HG03066 (cell line): Measurements from ENCODE around the gene HELB.
A peak's percentile ranks its signal among the peaks of the same experiment; 100 is the strongest.

Experiments
- ATAC-seq: cut with Tn5 transposase; IDR thresholded peaks from one replicate; pipeline ENCODE4 v1.9.1; 2021; ENCODE audit warnings: low read depth; ENCODE audit not compliant: unreplicated experiment

HELB gene

DNA sequence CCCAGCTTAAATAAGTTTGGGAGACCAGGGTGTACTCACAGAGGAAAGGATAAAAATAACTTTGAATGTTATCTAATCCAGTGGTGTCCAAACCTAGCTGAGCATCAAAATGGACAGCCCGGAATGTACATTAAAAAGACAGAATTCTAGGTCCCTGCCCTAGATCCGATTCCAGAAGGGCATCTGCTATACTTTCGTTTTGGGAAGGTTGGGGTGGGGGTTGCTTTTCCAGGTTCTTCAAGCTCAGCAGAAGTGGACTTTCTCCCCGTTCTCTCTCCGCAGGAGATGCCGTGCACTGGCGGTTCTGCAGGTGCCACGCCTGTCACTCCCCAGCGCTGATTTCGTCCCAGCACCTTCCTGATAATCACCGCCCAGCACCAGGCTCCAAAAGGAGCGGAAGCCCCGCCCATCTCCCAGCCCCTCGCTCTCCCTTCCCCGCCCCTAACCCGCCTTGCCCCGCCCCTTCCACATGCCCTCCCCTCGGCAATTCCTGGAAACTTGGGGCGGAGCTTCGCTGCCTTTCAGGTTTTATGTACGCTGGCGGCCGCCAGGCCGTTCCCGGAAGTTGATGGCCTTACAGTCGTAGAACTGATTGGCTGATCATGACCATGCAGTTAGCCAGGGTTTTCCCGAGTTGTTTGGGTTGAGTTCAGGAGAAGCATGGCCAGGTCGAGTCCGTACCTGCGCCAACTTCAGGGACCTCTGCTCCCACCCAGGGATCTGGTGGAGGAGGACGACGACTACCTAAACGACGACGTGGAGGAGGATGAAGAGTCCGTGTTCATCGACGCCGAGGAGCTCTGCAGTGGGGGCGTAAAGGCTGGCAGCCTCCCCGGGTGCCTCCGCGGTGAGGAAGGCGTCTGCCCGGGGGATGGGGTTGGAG lies at the start of gene HELB:
TSS of gene HELB (plus strand) at position 550 of the 883 bp plus-strand sequence. CDS start at position 661, 111 bp downstream.
- peak; percentile 87 for ATAC-seq

DNA sequence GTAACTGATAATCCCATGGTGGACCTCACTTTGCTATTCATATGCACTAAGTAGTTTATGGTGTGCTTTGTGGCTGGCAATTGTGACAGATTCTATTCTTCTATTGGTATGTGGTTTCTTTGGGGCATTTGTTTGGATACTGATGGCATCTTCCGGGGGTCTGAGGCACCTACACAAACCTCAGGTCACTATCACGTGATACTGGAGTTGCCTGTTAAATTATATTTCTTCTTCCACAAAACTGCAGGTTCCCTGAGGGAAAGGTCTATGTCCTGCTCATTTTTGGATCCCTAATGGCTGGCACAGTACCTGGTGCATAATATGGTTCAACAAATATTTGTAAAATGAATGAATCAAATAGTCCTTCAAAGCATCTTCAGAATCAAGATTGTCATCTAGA lies 49.5 kb upstream of the HELB start:
- ATAC-seq = no peak

DNA sequence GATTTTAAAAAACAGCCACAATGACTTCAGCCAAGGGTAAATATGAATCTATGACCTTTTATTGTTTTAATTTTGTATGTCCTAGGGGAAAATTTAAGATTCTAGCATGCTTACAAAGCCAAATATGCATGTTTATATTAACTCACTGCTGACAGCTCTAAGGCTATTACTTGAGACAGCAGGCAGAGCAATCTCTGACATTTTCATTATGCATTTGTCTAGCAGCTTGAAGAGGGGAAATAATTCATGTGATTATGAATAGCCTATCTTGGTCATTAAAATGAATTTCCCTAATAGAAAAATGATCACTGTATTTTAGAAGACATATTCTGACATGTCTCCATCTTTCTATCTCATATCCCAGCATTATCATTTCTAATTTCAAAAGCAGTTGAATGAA lies 46.6 kb upstream of the HELB start:
- ATAC-seq = no peak

DNA sequence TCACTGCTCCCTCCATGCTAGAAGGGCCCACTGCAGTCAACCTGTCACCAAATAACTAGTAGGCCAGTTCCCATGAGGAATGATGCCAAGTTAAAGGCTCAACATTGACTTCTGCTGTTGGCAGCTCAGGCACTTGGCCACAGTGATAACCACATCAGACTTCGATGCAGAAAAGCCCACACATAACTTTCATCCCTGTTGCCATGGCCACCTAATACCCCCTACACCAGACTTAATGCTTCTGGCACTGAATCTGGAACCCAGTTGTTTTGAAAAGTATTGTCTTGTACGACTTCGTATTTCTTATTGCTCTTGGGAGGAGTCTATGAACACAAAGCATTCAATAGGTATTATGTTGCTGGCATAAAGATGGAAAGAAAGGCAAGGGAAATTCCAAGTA lies 44.3 kb upstream of the HELB start:
- no peak for ATAC-seq

DNA sequence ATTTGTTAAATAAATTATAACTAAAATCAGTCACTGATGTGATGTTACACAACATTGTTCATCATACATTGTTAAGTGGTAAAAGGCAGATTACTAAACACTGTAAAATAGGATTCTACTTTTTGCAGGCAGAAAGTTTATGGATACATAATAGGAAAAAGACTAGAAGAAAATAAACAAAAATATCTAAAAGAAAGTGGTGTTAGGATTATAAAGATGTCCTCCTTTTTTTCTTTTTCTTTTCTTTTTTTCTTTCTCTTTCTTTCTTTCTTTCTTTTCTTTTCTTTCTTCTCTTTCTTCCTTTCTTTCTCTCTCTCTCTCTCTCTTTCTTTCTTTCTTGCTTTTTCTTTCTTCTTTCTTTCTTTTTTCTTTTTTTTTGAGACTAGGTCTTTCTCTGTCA lies 39.6 kb upstream of the HELB start:
- no peak for ATAC-seq

DNA sequence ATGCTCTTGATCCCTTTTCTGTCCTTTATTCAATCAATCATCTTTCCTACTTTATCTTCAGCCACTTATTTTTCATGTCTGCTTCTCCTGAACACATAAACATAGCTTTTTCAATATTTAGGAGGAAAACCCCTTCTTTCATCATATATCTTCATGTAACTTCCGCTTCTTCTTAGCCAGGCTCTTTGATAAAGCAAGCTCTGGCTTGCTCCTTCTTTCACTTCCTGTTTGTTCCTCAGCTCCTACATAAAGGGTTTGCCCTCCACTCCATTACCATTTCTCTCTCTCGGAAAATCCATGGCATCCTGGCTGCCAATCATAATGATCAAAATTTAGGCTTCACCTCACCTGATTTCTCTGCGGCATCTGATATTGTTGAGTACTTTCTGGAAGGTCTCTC lies 33.7 kb upstream of the HELB start:
- ATAC-seq = no peak

DNA sequence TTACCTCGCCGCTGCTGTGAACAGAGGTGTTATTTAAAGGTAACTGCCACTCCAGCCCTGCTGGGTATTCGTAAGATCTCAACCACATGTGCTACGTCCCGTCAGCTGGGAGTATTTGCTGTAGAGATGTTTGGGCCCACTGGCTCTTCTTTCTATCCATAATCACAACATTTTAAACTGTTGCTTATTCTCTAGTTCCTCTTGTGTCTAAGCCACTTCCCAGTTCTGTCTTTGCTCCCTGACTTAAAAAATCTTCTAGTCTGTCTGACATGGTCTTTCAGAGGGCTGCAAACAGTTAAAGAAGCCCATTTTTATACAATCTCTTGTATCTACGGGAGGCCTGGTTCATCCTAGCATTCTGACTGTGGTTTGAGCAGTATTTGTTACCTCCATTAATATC lies 33.2 kb upstream of the HELB start:
- ATAC-seq = no peak

DNA sequence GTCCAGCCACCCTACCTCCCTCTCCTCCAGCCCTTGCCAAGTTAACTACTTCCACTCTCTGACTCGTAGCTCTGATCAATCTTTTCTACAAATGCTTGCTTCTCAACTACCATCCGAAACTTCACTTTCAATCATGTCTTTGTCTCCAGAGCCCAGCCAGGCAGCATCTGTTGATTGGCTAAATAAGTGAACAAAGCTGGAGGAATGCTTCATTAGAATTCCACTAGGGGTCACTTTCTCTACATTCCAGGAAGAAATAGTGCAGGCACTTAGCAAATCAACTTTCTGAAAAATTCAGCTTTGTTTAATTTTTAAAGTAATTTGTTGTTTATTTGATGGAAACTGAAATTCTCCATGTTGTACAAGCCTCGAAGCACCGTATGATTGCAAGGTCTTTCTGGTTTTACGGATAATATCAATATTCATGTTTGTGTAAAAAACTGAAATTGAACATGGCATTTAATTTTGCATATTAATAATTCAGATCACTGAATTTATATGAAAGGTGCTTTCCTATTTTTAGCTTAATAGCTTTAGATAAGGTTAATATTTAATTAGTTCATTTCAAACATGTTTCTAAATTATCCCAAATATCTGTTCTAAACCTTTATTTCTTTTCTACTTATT lies 32.4 kb upstream of the HELB start:
- ATAC-seq = peak; percentile 76

DNA sequence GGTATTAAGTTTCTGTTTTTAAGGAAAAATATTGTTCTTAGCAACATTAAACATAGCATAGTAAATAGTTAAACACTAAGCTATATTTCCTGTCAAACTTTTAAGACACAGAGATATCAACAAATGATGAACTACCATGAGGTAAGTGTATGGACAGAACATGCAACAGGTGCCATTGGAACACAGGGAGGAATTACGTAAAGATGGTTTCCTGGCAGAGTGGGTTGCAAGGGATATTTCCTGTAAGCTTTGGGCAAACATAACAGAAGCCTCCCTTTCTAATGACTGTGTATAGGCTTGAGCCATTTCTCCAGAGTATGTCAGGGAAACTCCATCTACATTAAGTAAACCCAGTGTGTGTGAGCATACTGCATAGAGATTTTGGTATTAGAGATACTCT lies 31.7 kb upstream of the HELB start:
- no peak for ATAC-seq

DNA sequence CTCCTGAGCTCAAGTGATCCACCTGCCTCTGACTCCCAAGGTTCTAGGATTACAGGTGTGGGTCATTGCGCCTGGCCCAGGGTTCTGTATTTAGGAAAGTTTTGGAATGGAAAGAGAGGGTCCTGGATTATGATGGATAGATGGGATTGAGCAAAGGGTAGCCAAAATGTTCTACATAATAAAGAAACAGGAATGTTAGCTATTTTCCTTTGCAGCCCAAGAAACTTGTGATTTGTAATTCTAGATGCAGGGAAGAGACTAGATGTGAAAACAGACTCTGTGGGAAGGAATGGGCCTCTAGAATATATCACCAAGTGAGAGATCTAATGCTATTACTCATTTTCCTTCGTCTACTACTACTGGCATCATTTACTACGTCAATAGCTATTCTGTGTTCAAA lies 29.6 kb upstream of the HELB start:
- no peak for ATAC-seq

DNA sequence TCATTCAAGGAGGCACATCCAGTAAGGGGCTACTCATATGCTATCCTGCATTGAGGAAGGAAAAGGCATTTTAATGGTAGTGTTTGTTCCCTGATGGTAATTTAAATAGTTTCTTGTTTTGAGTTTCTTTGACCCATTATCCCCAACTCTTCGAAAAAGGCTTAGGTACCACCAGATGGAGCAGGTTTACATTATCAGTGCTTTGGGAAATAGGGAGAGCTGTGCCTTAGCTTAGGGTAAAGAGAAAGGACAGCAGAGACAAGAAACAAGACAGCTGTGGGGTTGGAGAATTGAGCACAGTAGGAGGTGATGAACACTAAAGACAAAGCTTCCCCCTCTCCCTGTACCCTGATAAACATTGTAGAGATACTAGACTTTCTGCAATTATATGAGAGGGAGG lies 29.1 kb upstream of the HELB start:
- no peak for ATAC-seq

DNA sequence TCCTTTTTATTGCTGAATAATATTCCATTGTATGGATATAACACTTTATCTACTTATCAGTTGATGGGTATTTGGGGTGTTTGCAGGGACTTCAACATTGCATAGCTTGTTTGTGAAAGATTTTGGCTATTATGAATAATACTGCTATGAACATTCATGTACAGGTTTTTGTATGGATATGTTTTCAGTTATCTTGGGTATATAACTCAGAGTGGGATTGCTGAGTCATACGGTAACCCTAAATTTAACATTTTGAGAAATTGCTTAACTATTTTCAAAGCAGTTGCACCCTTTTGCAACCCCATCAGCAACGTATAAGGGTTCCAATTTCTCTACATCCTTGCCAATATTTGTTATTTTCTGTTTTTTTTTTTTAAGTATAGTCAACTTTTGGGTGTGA lies 27.3 kb upstream of the HELB start:
- ATAC-seq = no peak

DNA sequence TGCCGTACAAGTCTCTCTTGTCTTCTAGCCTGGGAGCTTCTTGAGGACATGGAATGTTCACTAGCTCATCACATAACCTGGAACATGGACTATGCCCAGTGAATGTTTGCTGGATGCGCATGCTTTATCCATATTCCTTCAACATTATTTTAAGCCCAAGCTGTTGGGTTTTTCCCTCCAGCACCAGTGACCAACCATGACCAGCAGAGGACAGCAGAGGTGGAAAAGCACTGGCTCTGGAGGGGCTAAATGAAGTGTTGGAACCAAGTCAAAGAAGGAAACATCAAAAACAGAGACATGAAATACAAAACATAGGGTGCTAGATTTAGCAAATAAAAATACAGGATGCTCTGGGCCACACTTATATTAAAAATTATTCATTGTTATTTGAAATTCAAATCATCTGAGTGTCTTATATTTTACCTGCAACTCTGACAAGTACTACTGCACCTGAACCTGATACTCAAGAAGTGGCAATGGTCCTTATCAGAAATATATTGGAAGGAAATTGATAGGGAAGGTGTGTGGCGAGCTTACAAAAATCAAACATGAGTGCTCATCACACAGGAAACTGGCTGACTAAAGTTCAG lies 23.1 kb upstream of the HELB start:
- no peak for ATAC-seq

DNA sequence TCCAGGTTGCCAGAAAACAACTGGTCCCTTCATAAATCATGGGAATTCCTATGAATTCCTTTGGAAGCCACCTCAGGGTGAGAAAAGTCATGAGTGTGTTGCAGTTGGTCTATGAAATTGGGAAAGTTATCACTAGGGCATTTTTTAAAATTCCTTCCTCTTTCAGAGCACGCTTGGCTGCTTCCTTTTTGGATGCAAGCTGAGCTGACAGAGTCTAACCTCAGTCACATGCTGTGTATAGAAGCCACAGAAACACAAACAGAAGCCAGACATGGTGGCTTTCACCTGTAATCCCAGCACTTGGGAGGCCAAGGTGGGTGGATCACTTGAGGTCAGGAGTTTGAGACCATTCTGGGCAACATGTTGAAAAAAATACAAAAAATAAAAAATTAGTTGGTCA lies 21.7 kb upstream of the HELB start:
- ATAC-seq = no peak

DNA sequence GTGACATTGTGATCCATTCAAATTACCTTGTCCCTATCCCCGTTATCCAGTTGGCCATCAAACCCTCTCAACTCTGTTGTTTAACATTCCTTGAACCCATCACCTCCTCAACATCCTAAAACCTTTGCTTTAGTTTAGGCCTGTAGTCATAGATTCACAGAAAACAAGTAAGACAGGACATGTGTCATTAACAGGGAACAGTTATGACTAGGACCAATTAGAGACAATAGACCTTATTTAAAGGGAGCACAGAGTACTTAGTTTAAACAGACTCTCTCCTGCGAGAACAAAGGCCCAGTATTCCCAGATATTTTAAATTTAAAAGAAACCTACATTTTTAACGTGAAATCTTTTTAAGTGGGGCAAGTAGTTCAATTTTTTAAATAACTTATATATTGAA lies 20.0 kb upstream of the HELB start:
- ATAC-seq = no peak

DNA sequence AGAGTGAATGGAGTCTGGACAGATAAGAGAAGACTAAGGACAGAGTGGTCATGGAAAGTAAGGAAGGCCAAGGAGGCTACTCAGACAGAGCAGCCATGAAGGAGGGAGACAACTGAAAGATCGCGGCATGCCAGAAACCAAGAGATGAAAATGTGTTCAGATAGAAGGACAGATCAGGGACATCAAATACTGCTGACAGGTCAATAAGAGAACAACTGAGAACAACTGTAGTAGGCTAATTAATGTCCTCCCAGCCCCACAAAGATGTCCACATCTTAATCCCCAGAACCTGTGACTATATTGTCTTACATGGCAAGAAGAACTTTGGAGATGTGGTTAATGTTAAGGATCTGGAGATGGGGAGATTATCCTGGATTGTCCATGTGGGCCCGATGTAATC lies 15.0 kb upstream of the HELB start:
- ATAC-seq = no peak

DNA sequence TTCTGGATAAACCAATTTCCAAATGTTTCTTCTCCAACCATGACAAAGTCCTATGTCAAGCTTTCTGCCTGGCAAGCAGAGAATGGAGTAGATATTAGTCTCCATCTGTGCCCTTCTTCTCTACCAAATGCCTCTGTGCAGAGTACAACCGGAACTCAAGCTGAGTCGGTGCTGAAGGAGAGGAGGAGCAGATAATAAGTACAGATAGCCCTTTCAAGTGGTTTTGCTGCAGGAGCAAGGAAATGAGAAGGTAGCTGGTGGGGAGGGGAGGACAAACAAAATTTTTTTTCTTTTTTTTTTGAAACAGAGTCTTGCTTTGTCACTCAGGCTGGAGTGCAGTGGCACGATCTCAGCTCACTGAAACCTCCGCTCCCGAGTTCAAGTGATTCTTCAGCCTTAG lies 14.2 kb upstream of the HELB start:
- no peak for ATAC-seq

DNA sequence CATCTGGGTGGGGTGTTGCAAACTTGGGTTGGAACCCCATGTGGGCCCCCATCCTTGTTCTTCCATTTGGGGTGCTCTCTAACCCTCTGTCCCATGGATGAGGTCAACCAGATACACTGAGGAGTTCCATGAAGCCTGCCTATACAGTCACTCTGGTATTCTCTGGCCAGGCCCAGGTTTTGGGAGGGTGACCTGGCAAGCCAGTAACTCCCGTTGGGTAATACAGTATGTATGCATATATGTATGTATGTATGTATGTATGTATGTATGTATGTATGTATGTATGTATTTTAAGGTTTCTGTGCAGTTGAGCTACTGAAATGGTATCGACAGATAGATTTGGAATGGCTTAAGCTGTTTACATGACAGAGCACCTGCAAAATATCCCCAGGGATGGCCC lies 12.8 kb upstream of the HELB start:
- no peak for ATAC-seq

DNA sequence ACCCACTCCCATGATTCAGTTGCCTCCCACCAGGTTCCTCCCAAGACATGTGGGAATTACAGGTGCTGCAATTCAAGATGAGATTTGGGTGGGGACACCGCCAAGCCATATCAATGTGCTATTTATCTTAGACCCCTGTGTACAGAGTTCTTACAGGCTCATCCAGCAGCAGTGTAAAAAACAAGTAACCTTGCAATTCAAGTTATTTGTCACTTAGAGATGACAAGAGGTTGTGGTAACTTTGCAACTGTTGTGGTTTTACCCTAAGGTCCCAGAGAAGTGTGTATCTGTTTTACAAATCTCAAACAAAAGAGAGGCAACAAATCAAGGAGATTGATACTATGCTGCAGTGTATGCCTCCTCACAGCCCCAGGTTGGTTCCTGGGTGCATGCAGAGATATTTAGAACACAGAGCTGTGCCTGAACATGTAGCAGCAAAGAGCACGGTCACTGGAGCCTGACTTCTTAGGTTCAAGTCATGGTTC lies 11.5 kb upstream of the HELB start:
- no peak for ATAC-seq

DNA sequence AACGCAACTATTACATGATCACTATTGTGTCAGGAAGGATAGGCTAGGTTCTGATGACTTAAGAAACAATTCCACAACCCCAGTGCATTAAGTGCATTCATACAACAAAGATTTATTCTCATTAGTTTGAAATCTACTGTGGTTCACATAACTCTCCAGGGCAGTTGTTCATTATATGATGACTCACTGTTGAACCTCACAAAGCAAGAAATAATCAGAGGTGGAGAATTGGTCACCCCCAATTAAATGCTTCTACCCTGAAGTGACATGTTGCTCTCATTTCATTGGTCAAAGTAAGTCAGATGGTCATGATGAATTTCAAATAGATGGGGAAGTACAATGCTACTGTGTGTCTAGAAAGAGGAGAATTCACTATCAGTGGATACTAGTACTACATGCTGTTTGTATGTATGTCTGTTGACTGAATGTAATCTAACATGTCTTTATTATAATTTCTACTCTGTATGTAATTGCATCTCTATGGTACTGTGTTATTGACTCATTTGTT lies 6.1 kb upstream of the HELB start:
- no peak for ATAC-seq

DNA sequence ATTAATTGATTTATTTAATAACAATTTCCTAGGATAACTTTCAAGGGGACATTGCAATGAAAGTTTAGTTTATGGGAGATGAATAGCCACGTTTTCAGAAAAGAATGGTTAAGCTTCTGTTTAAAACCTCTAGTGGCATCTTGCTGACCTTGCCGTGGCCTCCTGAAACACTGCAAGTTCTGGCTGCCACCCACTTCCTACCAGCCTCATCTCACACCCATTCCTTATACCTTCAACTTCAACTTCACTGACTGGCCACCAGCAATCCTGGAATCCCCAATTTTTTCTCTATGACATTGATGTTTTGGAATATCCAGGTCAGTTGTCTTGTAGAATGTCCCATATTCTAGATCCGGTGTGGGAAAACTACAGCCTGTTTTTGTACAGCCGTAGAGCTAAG lies 5.2 kb upstream of the HELB start:
- no peak for ATAC-seq

DNA sequence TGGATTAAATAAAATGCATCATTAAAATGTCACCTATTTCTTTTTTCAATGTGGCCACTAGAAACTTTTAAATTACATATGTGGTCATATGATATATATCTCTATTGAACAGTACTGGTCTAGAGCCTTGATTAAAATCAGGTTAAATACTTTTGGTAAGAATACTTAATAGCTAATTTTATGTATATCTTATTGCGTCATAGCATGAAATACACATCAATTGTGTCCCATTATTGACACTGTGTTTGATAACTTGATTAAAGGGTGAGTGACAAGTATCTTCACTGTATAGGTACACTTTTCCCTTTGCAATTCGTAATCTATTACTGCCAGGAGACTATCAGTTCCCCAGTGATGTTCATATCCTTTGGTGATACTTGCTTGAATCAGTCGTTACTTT lies 4.4 kb upstream of the HELB start:
- ATAC-seq = no peak
